ENCODE measurements around the gene PTPRG. TPM values are rescaled to one million over a fixed set of nuclear protein-coding genes. Genes with fewer than 3 reads are reported as not detected.

PTPRG gene
- total and polyA plus RNA-seq, 2 donors (not counting 3 experiments of a cell fraction or from before 2014, with no cell fraction given) = 8.9 to 39.1 TPM

GRCh38 chr3:62207197-62207596, 645.8 kb downstream of the PTPRG start:
- H3K4me1 ChIP-seq (ENCODE audit: control insufficient read depth, extremely low read depth, insufficient read depth, low read length) = no peaks in the 10 kb centered on the region
- DNase-seq (ENCODE audit: low read depth, low spot score) (no peak), FAIRE-seq (no peak)
- no peaks in the 10 kb centered on the region for H3K27me3 ChIP-seq (ENCODE audit: control insufficient read depth in 2 of 2, insufficient read depth in 2 of 2, low read length in 2 of 2)
- H3K4me3 ChIP-seq (replicated peaks in 1 of 3; ENCODE audit: insufficient read depth in 1 of 3, low read depth in 1 of 3, low read length in 3 of 3) = no peak overlapping the region
- no peaks in the 10 kb centered on the region for H3K36me3 ChIP-seq (ENCODE audit: control insufficient read depth in 2 of 2, extremely low read depth in 1 of 2, insufficient read depth in 2 of 2, low read length in 2 of 2)
- TF ChIP-seq POLR2A (IDR thresholded peaks at IDR 0.05; ENCODE audit: low read depth, low read length) (no peak), CTCF (IDR thresholded peaks at IDR 0.05; ENCODE audit: extremely low read depth in 1 of 2, insufficient read depth in 1 of 2, low read depth in 1 of 2, low read length in 2 of 2) (no peak), POLR2AphosphoS5 (IDR thresholded peaks at IDR 0.05; ENCODE audit: insufficient read depth, low read depth, low read length) (no peak)
- CTCF ChIA-PET = interaction anchor here (0.6 to 0.7 kb wide), 2 partner anchors 20 to 369 kb away, joined by 4 read pairs; no protein-coding TSS in a partner anchor
- H3K9me1 ChIP-seq (replicated peaks; ENCODE audit: control insufficient read depth, extremely low read depth, insufficient read depth, low read length) = no peaks in the 10 kb centered on the region
- no peak overlapping the region for H3K9ac ChIP-seq (replicated peaks; ENCODE audit: extremely low read depth, insufficient read depth, low read length)
- no peaks in the 10 kb centered on the region for H3K79me2 ChIP-seq (ENCODE audit: control insufficient read depth, insufficient read depth, low read length)
- dilution Hi-C loops (cut with MboI; ENCODE audit: extremely low pct_ligation_motif_present, low sequenced_read_pairs) = no loop called here
- H3K9me3 ChIP-seq (replicated peaks; ENCODE audit: control insufficient read depth, insufficient read depth, low read length) = no peaks in the 10 kb centered on the region
- no peak overlapping the region for H3K4me2 ChIP-seq (ENCODE audit: insufficient read depth, low read length)
- no peak overlapping the region for H2AFZ ChIP-seq (ENCODE audit: low read depth, low read length)
- BruUV-seq (replicated peaks) = no TSS peak
- POLR2A ChIA-PET = interaction anchor here (0.6 to 1.2 kb wide), 2 partner anchors 19 to 243 kb away, joined by 3 to 5 read pairs; no protein-coding TSS in a partner anchor
- intact Hi-C loops (cut with micrococcal nuclease) = no loop called here
- no peaks in the 10 kb centered on the region for H4K20me1 ChIP-seq (replicated peaks; ENCODE audit: control insufficient read depth, extremely low read depth, insufficient read depth, low read length)
- H3K27ac ChIP-seq (ENCODE audit: insufficient read depth, low read depth, low read length) = no peak overlapping the region

- intact Hi-C loops (cut with micrococcal nuclease) (no loop called here), dilution Hi-C loops (cut with MboI; ENCODE audit: extremely low pct_ligation_motif_present, low sequenced_read_pairs) (no loop called here)
- H2AFZ ChIP-seq (ENCODE audit: low read depth, low read length) = no peak overlapping the region
- no peaks in the 10 kb centered on the region for H3K9me3 ChIP-seq (replicated peaks; ENCODE audit: control insufficient read depth, insufficient read depth, low read length)
- no peak for FAIRE-seq
- H3K4me1 ChIP-seq (ENCODE audit: control insufficient read depth, extremely low read depth, insufficient read depth, low read length) = no peaks in the 10 kb centered on the region
- no peak overlapping the region for H3K4me3 ChIP-seq (replicated peaks in 1 of 3; ENCODE audit: insufficient read depth in 1 of 3, low read depth in 1 of 3, low read length in 3 of 3)
- no peak overlapping the region for H3K27ac ChIP-seq (ENCODE audit: insufficient read depth, low read depth, low read length)
- H3K9ac ChIP-seq (replicated peaks; ENCODE audit: extremely low read depth, insufficient read depth, low read length) = no peak overlapping the region
- H3K36me3 ChIP-seq (ENCODE audit: control insufficient read depth in 2 of 2, extremely low read depth in 1 of 2, insufficient read depth in 2 of 2, low read length in 2 of 2) = no peaks in the 10 kb centered on the region
- BruUV-seq (replicated peaks) = no TSS peak
- POLR2A ChIA-PET = no interaction called here
- no peak for TF ChIP-seq EZH2 (IDR thresholded peaks at IDR 0.05; ENCODE audit: borderline replicate concordance, low read depth, low read length, severe bottlenecking)
- no peak for TF ChIP-seq JUN (IDR thresholded peaks at IDR 0.05; ENCODE audit: borderline replicate concordance, insufficient read depth, insufficient read length, low read depth)
- no peak for TF ChIP-seq MYC (IDR thresholded peaks at IDR 0.05; ENCODE audit: low read depth, low read length)
- TF ChIP-seq POLR2A (IDR thresholded peaks at IDR 0.05; ENCODE audit: low read depth, low read length) = no peak
- no peak for TF ChIP-seq FOS (IDR thresholded peaks at IDR 0.05; ENCODE audit: borderline replicate concordance, insufficient read depth, low read length)
- TF ChIP-seq CTCF (IDR thresholded peaks at IDR 0.05; ENCODE audit: extremely low read depth in 1 of 2, insufficient read depth in 1 of 2, low read depth in 1 of 2, low read length in 2 of 2) = no peak
- no peak for TF ChIP-seq POLR2AphosphoS5 (IDR thresholded peaks at IDR 0.05; ENCODE audit: insufficient read depth, low read depth, low read length)
- TF ChIP-seq MAX (IDR thresholded peaks at IDR 0.05; ENCODE audit: insufficient read depth, insufficient read length) = no peak
- TF ChIP-seq GATA2 (IDR thresholded peaks at IDR 0.05; ENCODE audit: insufficient read depth, insufficient read length, low read depth, low read length) = no peak
- CTCF ChIA-PET = no interaction called here
- H4K20me1 ChIP-seq (replicated peaks; ENCODE audit: control insufficient read depth, extremely low read depth, insufficient read depth, low read length) = no peaks in the 10 kb centered on the region
- no peaks in the 10 kb centered on the region for H3K9me1 ChIP-seq (replicated peaks; ENCODE audit: control insufficient read depth, extremely low read depth, insufficient read depth, low read length)
- no peak overlapping the region for H3K4me2 ChIP-seq (ENCODE audit: insufficient read depth, low read length)
- DNase-seq (ENCODE audit: low read depth, low spot score) = no peak
- H3K27me3 ChIP-seq (ENCODE audit: control insufficient read depth in 2 of 2, insufficient read depth in 2 of 2, low read length in 2 of 2) = no peaks in the 10 kb centered on the region
- no peaks in the 10 kb centered on the region for H3K79me2 ChIP-seq (ENCODE audit: control insufficient read depth, insufficient read depth, low read length)
These were observed 647.0 kb downstream of the PTPRG start for GRCh38 chr3:62208385-62208784.
